AG10803 (cell line): ENCODE results near the gene CYP26B1.

Source experiments
- DNase-seq: peaks from one replicate; pipeline ENCODE4 v3.0.0; 2010; ENCODE audit warnings: low read depth
- H3K4me3 ChIP-seq: 2 replicates; pipeline ENCODE4 v1.5.1; 2011; ENCODE audit warnings: mild to moderate bottlenecking, low read length, control low read depth
- TF ChIP-seq, protein P1 (sequence below): conservative IDR thresholded peaks from 2 replicates; pipeline ENCODE4 v1.5.1; 2011; ENCODE audit warnings: mild to moderate bottlenecking, low read length, control low read depth, inconsistent platforms

Gene CYP26B1

GRCh38 chr2:72128059-72128842, 19.4 kb downstream of the CYP26B1 start:
- no peak overlapping the region for H3K4me3 ChIP-seq
- TF ChIP-seq, protein P1, sequence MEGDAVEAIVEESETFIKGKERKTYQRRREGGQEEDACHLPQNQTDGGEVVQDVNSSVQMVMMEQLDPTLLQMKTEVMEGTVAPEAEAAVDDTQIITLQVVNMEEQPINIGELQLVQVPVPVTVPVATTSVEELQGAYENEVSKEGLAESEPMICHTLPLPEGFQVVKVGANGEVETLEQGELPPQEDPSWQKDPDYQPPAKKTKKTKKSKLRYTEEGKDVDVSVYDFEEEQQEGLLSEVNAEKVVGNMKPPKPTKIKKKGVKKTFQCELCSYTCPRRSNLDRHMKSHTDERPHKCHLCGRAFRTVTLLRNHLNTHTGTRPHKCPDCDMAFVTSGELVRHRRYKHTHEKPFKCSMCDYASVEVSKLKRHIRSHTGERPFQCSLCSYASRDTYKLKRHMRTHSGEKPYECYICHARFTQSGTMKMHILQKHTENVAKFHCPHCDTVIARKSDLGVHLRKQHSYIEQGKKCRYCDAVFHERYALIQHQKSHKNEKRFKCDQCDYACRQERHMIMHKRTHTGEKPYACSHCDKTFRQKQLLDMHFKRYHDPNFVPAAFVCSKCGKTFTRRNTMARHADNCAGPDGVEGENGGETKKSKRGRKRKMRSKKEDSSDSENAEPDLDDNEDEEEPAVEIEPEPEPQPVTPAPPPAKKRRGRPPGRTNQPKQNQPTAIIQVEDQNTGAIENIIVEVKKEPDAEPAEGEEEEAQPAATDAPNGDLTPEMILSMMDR: no peak
- DNase-seq: no peak

GRCh38 chr2:72127401-72128058, 20.1 kb downstream of the CYP26B1 start:
- TF ChIP-seq, protein P1: no peak
- H3K4me3 ChIP-seq: no peak overlapping the region
- DNase-seq: no peak

DNA sequence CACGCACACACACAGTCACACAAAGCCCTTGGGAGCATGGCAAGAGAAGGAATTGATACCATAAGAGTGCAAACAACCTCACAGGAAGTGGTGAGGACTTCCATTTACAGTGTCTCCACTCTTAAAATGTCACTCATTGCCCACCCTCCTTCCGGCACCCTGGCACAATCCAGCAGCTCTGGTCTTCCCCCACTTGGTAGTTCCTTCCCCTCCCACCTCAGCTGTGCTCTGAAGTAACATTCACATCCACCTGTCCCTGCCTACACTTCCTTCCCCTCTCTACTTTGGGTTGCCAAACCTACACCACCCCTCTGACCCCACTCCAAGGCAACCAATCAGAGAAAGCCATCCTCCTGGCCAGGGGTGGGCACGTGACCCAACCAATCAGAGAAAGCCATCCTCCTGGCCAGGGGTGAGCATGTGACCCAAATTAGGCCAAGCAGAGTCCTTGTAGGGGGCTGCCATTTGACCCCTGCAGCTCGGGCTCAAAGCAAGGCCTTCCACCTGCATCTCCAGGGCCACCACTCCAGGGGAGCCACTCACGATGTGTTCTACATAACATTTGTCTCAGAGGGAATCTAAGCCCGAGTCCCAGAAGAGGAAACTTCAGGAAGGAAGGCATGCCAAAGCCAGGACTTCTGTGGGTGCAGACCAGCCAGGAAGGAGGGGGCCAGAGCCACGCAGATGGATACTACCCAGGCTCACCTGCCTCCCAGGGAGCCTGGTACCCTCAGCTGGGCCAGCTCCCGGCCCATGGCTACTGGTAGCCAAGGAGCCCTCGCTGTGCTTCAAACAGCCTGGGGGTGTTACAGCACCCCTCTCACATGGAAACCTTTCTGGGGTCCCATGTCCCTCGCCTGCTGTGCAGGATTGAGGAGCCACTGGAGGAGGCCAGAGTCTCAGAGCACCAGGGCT, 21.2 kb downstream of the CYP26B1 start:
- DNase-seq: no peak
- no peak overlapping the region for H3K4me3 ChIP-seq
- TF ChIP-seq, protein P1: no peak

- peak; percentile 40 for DNase-seq
- TF ChIP-seq, protein P1: no peak
- H3K4me3 ChIP-seq: no peak overlapping the region
Measured at GRCh38 chr2:72124376-72124775, 23.3 kb downstream of the CYP26B1 start.

DNA sequence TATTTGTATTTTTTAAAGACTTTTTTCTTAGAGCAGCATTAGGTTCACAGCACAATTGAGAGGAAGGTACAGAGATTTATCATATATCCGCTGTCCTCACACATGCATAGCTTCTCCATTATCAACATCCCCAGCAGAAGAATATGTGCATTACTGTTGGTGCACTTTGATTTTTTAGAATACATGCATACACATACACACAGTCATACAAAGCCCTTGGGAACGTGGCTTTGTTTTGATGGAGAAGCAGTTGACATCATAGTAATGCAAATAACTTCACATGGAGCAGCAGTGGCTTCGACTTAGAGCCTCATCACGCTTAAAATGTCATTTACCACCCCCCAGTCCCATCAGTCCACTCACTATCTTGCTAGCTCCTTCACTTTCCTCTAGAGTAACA, 26.5 kb downstream of the CYP26B1 start:
- no peak for DNase-seq
- no peak overlapping the region for H3K4me3 ChIP-seq
- TF ChIP-seq, protein P1: no peak

DNA sequence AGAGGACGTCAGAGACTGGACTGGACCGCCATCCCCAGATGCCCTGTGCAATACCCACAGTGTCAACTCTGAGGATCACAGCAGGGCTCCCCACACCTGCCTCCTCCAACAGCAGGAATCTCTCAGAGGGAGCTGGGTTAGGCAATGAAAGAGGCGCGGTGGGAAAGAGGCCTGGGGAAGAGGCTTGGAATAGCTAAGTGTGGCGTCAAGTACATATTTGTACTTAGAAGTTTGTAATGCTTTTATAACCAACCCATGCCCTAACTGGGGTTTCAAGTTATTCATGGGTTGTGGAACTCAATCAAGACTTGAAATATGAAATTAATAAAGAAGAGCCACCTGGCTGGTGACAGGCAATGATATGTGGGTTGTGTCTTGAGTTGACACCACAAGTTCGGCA, 28.7 kb downstream of the CYP26B1 start:
- TF ChIP-seq, protein P1: no peak

More for the DNA sequence above, 28.7 kb downstream of the CYP26B1 start:
- no peak for DNase-seq
- no peak overlapping the region for H3K4me3 ChIP-seq
